ENCODE results near the gene KDM1B.
"Not testable (repeated sequence)": the region's sequence is repeated elsewhere in the genome, so short reads cannot be mapped to it uniquely, and the experiment has no call there.

The KDM1B gene

GRCh38 chr6:18155150-18155863, at the start of gene KDM1B:
TSS of gene KDM1B (plus strand) at chr6:18155422. CDS start at chr6:18159896, 4,474 bp downstream.
- peak; percentile 97 for DNase-seq (ENCODE audit: low read depth)

- DNase-seq (ENCODE audit: low read depth): no peak
These were observed 48.2 kb upstream of the KDM1B start for GRCh38 chr6:18107061-18107460.

DNA sequence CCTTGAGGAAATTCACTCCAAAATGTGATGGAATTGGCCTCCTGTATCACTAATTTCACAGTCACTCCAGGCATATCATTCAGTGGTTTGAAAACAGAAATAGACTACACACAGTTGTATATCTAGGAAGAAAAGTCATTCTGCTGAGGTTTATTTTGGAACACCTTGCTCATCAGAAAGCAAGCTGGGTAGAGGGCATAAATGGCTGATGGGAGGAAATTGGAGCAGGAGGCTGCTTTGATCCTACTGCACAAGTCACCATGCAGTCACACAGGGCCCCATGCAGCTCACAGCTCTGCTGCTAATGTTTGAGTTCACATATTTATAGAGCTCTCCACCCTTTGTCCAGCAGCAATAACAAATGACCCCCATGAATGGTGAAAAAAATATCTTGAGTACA, 45.1 kb upstream of the KDM1B start:
- DNase-seq (ENCODE audit: low read depth): no peak

- no peak for DNase-seq (ENCODE audit: low read depth)
These were observed 39.9 kb upstream of the KDM1B start for GRCh38 chr6:18115356-18115755.

DNA sequence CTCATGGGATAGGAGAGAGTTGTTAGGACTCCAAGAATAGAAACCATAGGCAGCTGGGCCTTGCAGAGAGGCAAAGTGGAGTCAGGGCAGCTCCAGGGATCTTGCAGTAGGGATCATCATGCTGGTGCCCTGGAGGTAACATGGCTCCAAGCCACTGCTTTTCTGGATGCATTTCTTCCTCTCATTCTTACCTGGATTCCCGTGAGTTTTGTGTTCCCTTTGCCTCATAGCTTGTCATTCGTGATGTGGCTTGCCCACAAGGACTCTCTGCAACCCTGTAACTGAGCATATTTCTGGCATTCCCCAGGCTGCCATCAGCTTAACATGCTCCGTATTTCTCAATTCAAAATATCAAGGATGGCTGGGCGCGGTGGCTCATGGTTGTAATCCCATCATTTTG, 38.1 kb upstream of the KDM1B start:
- DNase-seq (ENCODE audit: low read depth): no peak

DNA sequence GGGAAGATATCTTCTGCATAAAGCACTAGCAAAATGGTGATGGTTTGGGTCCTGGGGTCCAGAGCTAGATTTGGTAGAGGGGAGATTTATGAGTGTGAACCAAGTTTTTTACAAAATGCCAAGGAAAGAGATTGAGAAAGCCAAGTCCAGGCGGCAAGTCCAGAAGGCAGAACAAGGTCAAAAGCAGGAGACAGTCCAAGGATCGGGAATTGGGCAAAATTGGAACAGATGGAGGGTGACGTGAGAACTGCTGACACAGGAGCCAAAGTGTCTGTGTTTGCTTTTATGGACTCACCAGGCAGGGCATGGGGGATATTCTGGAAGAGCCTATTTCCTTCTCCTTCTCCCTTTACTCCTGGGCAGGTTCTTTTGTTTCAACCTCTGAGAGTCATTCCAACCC, 36.9 kb upstream of the KDM1B start:
- DNase-seq (ENCODE audit: low read depth): no peak

GRCh38 chr6:18119236-18119635, 36.0 kb upstream of the KDM1B start:
- no peak for DNase-seq (ENCODE audit: low read depth)

DNA sequence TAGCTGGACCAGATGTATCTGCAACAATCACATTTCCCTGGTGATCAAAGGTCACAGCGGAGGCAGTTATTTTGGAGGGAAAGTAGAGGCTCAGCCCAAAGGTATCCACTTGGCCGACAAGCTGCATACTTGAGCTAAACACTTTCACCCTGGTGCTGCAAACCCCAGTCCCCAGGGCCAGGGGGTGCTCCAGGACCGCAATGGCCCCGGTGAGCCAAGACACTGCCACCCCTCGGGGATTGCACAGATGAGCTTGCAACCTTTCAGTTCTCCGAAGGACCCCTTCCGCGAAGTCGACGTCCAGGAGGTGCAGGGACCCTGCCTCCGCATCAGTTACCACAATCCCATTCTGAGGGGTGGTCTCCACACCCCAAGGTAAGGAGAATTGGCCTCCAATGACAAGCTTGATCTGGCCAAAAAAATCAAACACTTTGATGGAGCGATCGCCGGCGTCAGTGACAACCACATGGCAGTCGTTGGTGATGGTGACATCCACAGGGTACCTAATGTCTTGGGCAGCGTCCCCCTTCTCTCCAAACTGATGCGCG, 33.6 kb upstream of the KDM1B start:
- no peak for DNase-seq (ENCODE audit: low read depth)

GRCh38 chr6:18122128-18123093, 32.8 kb upstream of the KDM1B start, which contains the start of gene NHLRC1:
TSS of gene NHLRC1 (minus strand) at chr6:18122677. CDS start at chr6:18122606, 71 bp downstream.
- DNase-seq (ENCODE audit: low read depth): peak; percentile 80

DNA sequence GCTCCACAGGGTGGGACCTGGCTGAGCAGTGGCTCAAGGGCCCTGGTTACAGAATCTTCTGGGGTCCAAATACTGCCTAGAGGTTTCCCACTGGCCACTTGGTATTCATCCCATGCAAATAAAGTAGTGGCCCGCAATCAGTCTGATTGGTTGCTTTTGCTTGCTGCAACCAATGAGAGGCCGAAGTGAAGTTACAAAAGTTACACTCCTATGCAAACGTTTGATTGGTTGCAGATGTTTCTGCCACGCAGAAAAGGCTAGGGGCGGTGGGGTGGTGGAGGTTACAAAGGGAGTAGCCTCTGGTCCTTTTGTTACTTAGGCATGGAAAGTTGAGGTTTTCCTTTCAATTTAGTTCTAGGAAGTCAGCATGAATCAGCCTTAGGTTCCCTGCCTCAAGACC, 29.1 kb upstream of the KDM1B start:
- DNase-seq (ENCODE audit: low read depth): no peak

- DNase-seq (ENCODE audit: low read depth): no peak
These were observed 22.9 kb upstream of the KDM1B start for GRCh38 chr6:18132346-18132745.

GRCh38 chr6:18135171-18135570, 20.1 kb upstream of the KDM1B start:
- DNase-seq (ENCODE audit: low read depth): no peak

- DNase-seq (ENCODE audit: low read depth): no peak
These were observed 19.0 kb upstream of the KDM1B start for GRCh38 chr6:18136260-18136659.

DNA sequence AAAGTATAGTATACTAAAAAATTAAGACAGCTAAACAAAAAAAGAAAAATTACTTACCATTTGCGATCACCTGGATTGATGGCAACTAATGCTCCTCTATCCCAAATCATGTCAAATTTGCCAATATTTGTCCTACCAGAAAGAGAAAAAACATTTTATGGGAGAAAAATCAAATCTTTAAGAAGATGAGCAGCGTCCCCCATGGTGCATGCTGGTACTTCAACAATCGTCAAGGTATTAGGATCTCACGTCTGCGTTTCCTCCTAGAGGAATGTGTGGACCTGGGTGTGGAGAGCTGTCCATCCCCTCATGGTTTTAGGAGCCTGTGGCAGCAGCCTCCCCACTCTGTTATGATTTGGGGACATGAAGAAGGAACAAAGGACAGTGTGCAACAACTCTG, 16.3 kb upstream of the KDM1B start:
- DNase-seq (ENCODE audit: low read depth): no peak

DNA sequence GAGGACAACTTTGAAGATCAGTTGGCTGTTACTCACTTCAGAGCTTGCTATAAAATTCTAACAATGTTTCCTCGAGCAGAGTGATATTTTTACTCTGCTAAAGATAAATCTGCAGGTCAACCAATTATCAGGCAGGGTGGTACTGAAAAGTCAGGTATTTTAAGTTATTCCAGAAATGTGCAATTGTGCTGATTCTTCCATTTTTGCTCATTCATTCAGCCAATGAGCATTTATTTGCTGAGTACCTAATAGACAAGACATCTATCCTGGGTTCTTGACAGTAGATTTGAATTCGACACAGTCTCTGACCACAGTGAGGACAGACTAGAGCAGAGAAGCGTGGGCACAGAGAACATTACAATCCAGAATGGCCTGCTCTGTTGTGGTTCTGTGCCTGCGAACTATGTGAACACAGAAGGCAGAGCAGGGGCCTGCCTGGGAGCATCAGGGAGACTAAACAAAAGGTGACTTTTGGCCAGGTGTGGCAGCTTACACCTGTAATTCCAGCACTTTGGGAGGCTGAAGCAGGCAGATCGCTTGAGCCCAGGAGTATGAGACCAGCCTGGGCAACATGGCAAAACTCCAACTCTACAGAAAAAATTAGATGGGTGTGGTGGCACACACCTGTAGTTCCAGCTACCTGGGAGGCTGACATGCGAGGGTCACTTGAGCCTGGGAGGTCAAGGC, 15.1 kb upstream of the KDM1B start:
- no peak for DNase-seq (ENCODE audit: low read depth)

DNA sequence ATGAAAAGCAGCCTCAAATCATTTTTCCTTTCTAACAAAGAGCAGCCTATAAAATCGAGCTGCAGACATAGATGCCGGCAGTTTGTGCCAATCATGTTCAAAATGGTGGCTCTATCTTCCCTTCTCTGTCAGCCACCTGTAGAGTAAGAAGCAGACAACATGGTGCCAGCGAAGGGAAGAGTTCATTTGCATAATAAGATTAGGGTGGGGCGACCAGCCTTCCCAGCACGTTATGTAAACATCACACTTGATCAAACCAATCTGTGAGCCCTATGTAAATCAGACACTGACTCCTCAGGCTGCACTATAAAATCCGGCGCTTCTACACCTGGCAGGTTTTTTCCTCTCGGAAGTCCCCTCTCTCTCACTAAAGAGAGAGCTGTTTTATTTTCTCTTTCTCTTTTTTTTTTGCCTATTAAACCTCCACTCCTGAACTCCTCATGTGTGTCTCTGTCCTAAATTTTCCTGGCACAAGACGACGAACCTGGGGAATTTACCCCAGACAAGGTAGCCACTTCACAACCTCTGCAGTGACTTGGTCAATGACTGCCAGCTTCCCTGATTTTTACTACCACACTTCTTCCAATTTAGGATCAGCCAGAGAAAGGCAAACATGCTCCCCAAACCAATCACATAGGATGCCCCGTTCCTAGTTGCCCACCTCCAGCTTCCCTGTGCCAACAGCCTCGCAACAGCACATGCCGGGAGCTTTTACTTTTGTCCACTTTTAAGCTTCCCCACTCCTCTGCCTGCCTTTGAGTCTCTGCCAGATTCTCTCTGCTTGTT, 13.2 kb upstream of the KDM1B start:
- no peak for DNase-seq (ENCODE audit: low read depth)

- DNase-seq (ENCODE audit: low read depth): no peak
These were observed 12.7 kb upstream of the KDM1B start for GRCh38 chr6:18142591-18142861.

- no peak for DNase-seq (ENCODE audit: low read depth)
These were observed 8.1 kb upstream of the KDM1B start for GRCh38 chr6:18147160-18147559.

DNA sequence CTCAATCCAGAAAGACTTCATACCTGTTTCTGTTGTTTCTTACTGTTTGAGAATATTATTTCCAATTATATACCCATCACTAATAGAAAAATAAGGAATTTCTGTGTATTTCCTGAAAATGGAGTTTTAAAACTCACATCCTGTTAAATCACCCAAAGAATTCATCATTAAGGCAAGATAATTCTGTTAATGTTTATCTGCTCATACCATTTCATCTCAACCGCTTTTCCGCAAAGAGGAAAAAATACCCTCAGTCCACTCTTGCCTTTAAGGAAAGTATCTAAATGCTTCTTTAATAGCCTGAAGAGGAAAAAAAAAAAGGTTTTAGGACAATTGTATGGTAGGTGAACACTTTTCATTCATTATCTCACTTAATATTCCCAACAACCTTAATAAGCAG, 7.6 kb upstream of the KDM1B start:
- DNase-seq (ENCODE audit: low read depth): no peak

DNA sequence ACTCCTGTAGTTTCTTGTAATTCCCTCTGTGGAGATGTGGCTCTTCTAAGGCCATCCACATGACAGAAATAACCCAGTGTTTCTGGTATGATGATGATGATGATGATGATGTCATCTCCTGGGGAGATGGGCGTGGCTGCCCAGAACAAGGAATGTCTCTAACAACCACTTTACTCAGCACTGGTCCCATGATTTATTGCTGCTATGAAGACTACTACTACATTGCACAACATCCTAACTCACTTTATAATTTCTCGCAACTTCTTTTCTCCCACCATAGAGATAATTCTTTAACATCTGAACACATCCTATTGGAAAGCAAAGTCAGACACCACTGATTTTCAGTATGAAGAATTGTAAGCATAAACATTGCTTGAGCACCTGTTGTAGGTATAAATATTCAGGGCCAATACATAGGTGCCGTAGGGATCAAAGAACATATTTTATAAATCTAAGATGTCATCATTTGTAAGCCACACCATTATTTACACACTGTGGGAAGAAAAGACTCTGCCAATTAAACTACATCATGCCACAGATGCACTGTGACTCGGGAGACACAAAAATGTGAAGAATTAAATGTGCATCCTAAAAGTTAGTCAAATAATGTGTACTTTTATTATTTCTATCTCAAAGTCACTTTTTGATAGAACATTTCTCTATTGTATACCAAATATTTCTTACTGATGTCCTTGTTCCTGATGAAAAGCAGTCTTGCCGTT, 6.8 kb upstream of the KDM1B start:
- no peak for DNase-seq (ENCODE audit: low read depth)

DNA sequence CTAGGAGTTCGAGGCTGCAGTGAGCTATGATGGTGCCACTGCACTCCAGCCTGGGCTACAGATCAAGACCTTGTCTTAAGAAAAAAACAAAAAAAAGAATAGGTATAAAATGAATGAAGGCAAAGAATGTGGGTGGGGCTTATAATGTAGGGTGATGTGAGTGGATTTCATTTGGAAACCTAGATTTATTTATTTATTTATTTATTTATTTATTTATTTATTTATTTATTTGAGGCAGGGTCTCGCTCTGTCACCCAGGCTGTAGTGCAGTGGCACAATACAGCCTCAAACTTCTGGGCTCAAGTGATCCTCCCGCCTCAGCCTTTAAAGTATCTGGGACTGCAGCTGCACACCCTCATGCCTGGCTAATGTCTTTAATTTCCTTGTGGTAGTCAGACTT, 3.8 kb upstream of the KDM1B start:
- DNase-seq (ENCODE audit: low read depth): not testable (repeated sequence)
